Measurements from ENCODE around the gene PRADC1. TPM values are rescaled to one million over a fixed set of nuclear protein-coding genes. Genes with fewer than 3 reads are reported as not detected.

The PRADC1 gene
- total and polyA plus RNA-seq, 2 donors (not counting 3 experiments of a cell fraction or from before 2014, with no cell fraction given), result 19.6 to 32.7 TPM

DNA sequence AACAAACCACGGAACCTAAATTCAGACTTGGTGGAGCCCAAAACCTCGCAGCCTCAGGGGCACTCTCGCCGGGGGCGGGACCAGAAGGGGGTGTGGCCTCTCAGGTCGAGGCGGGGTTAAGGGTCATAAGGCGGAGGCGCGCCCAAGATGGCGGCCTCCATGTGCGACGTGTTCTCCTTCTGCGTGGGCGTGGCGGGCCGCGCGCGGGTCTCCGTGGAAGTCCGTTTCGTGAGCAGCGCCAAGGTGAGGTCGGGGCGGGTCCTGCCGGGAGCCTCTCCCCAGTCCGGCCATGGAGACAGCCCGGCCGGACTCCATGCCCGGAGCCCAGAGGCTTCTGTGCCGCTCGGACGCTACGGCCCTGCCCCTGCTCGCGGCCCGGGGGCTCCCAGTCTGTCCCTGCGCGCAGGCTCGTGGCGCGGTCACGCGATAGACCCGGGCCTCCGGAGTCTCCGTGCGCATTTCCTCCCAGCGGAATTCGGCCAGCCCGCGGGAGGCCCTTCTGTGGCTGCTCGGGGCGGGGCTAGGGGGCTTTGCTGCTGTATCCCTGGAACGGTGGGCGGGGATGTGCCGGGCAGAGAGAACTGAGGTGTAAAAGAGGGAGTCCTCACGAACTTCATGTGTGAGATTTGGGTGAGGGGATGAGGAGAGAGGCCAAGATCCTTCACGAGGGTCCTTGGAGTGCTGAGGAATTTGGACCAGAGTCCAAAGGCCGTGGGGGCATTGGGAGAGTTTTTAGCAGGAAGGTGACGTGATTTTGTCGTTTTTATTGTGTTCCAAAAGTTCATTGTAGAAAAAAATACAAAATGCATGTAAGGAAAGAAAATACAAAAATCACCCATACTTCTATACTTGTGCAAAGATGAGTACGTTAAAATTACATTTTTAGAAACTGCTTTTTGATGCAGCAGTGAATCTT, 18.7 kb downstream of the PRADC1 start, which contains the start of gene SMYD5:
SMYD5 (plus strand) TSS at position 126 of the 916 bp plus-strand sequence; CDS start at position 148, 22 bp downstream.
- no peaks in the 10 kb centered on the region for H4K20me1 ChIP-seq (replicated peaks; ENCODE audit: control insufficient read depth, extremely low read depth, insufficient read depth, low read length)
- peak within 1 kb of the TSS; percentile 90 for H3K4me2 ChIP-seq (ENCODE audit: insufficient read depth, low read length)
- no peaks in the 10 kb centered on the region for H3K9me1 ChIP-seq (replicated peaks; ENCODE audit: control insufficient read depth, extremely low read depth, insufficient read depth, low read length)
- BruUV-seq (replicated peaks), result TSS peak; percentile 60
- ChIA-PET CTCF (interaction anchor here (0.6 to 2.7 kb wide), 6 partner anchors 37 to 321 kb away, joined by 3 to 100 read pairs (median 4); no protein-coding TSS in a partner anchor), POLR2A (interaction anchor here (1.0 kb wide), 1 partner anchor 18 kb away, joined by 3 read pairs; the partner anchor contains the start of gene PRADC1)
- H2AFZ ChIP-seq (ENCODE audit: low read depth, low read length), result peak within 1 kb of the TSS; percentile 85
- peak within 1 kb of the TSS; percentile 86 for H3K9ac ChIP-seq (replicated peaks; ENCODE audit: extremely low read depth, insufficient read depth, low read length)
- peaks cover 0 to 2% of the 10 kb centered on the region in 2 experiments for H3K36me3 ChIP-seq (ENCODE audit: control insufficient read depth in 2 of 2, extremely low read depth in 1 of 2, insufficient read depth in 2 of 2, low read length in 2 of 2)
- H3K27me3 ChIP-seq (ENCODE audit: control insufficient read depth in 2 of 2, insufficient read depth in 2 of 2, low read length in 2 of 2), result no peaks in the 10 kb centered on the region
- TF ChIP-seq POLR2A (IDR thresholded peaks at IDR 0.05; ENCODE audit: low read depth, low read length) (peak; percentile 88), FOS (IDR thresholded peaks at IDR 0.05; ENCODE audit: borderline replicate concordance, insufficient read depth, low read length) (no peak), MYC (IDR thresholded peaks at IDR 0.05; ENCODE audit: low read depth, low read length) (peak; percentile 79), EZH2 (IDR thresholded peaks at IDR 0.05; ENCODE audit: borderline replicate concordance, low read depth, low read length, severe bottlenecking) (no peak), POLR2AphosphoS5 (IDR thresholded peaks at IDR 0.05; ENCODE audit: insufficient read depth, low read depth, low read length) (peak; percentile 82), GATA2 (IDR thresholded peaks at IDR 0.05; ENCODE audit: insufficient read depth, insufficient read length, low read depth, low read length) (no peak), JUN (IDR thresholded peaks at IDR 0.05; ENCODE audit: borderline replicate concordance, insufficient read depth, insufficient read length, low read depth) (no peak)
- TF ChIP-seq, protein P1, sequence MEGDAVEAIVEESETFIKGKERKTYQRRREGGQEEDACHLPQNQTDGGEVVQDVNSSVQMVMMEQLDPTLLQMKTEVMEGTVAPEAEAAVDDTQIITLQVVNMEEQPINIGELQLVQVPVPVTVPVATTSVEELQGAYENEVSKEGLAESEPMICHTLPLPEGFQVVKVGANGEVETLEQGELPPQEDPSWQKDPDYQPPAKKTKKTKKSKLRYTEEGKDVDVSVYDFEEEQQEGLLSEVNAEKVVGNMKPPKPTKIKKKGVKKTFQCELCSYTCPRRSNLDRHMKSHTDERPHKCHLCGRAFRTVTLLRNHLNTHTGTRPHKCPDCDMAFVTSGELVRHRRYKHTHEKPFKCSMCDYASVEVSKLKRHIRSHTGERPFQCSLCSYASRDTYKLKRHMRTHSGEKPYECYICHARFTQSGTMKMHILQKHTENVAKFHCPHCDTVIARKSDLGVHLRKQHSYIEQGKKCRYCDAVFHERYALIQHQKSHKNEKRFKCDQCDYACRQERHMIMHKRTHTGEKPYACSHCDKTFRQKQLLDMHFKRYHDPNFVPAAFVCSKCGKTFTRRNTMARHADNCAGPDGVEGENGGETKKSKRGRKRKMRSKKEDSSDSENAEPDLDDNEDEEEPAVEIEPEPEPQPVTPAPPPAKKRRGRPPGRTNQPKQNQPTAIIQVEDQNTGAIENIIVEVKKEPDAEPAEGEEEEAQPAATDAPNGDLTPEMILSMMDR (IDR thresholded peaks at IDR 0.05; ENCODE audit: extremely low read depth in 1 of 2, insufficient read depth in 1 of 2, low read depth in 1 of 2, low read length in 2 of 2), result no peak
- TF ChIP-seq, protein P2, sequence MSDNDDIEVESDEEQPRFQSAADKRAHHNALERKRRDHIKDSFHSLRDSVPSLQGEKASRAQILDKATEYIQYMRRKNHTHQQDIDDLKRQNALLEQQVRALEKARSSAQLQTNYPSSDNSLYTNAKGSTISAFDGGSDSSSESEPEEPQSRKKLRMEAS (IDR thresholded peaks at IDR 0.05; ENCODE audit: insufficient read depth, insufficient read length), result peak; percentile 89
- dilution Hi-C loops (cut with MboI; ENCODE audit: extremely low pct_ligation_motif_present, low sequenced_read_pairs) (no loop called here), intact Hi-C loops (cut with micrococcal nuclease) (loop anchor here (1.0 kb wide), 2 partner anchors 19 to 37 kb away; partner anchors contain the start of gene PRADC1)
- H3K79me2 ChIP-seq (ENCODE audit: control insufficient read depth, insufficient read depth, low read length), result peaks cover 16% of the 10 kb centered on the region
- peaks cover 9% of the 10 kb centered on the region for H3K4me1 ChIP-seq (ENCODE audit: control insufficient read depth, extremely low read depth, insufficient read depth, low read length)
- FAIRE-seq (peak; percentile 90), DNase-seq (ENCODE audit: low read depth, low spot score) (peak; percentile 81)
- peak within 1 kb of the TSS; percentile 70 for H3K27ac ChIP-seq (ENCODE audit: insufficient read depth, low read depth, low read length)
- no peaks in the 10 kb centered on the region for H3K9me3 ChIP-seq (replicated peaks; ENCODE audit: control insufficient read depth, insufficient read depth, low read length)
- peak within 1 kb of the TSS; percentile 80 to 87 (median 86) for H3K4me3 ChIP-seq (replicated peaks in 1 of 3; ENCODE audit: insufficient read depth in 1 of 3, low read depth in 1 of 3, low read length in 3 of 3)
